HTERT RPE-1 (cell line): ENCODE measurements around the gene MOB2.
"Not testable (repeated sequence)": the region's sequence is repeated elsewhere in the genome, so short reads cannot be mapped to it uniquely, and the experiment has no call there.

Source experiments
- in situ Hi-C: fragments of 300-500 bp; cut with MboI; formaldehyde crosslinking; loops from 4 replicates; pipeline ENCODE4 v1.14.3; 2020; ENCODE audit warnings: low sequenced_read_pairs

Gene MOB2

DNA sequence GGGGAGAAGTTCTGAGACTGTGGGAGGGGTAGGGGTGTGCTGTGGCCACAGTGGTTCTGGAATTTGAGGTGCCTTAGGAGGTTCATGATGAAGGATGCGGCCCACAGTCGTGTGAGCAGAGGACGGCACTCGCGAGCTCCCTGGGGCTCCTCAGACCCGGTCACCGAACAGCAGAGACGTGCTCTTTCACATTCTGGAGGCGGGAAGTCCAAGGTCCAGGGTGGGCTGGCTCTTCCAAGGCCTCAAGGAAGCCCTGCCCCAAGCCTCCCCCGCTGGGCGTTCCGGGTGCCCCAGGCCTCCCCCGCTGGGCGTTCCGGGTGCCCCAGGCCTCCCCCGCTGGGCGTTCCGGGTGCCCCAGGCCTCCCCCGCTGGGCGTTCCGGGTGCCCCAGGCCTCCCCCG lies 63.2 kb downstream of the MOB2 start:
- in situ Hi-C loops = not testable (repeated sequence)

DNA sequence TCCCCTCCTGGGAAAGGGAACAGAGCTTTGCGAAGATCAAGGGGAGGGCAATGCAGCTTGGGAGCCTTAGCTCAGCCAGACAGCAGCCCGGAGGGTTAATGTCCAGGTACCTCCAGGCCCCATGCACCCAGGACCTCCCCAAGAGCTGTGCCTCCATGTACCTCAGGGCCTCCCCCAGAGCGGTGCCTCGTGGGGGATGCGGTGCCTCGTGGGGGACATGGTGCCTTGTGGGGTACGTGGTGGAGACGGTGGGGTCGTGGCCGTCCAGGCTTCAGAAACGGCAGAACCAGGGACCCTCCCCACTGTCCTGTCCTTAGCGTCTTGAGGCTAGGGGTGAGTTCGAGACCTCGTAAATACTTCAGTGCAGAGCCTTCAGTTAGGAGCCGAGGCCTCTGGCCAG lies 63.6 kb downstream of the MOB2 start:
- in situ Hi-C loops = no loop called here

DNA sequence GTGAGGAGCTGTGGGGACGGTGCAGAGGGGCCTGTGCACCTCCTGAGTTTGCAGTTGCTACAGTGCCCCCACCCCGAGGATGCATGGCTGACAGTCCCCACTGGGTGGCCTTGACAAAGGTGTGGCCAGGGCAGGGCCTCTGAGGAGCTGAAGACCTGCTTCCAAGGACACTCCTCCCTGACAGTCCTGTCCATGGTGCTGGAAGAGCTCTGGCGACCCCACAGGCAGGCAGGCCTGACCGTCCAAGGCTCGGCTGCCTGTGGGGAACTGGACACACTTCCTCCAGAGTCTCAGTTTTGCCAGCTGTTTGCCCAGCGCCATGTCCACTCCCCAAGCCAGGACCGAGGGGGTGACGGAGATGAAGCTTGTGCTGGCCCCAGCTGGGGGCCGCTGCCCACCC lies 64.1 kb downstream of the MOB2 start:
- in situ Hi-C loops = no loop called here

DNA sequence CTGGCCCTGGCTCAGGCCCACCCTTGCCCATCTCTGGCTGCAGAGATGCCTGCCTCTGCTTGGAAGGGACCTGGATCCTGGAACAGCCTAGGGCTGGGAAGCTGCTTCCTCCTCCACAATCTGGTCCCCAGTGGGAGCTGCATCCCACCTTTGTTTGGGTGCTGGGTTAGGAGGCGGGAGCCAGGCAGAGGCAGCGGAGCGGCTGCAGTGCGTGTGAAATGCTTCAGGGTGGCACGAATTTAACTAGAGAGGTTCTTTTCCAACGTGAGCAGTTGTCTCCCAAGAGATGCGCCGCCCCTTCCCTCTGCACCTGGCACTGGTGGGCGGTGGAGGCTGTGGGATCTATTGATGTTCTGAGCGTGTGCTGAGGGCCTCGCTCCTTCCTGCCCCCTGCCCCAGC lies 65.3 kb downstream of the MOB2 start:
- in situ Hi-C loops = no loop called here

DNA sequence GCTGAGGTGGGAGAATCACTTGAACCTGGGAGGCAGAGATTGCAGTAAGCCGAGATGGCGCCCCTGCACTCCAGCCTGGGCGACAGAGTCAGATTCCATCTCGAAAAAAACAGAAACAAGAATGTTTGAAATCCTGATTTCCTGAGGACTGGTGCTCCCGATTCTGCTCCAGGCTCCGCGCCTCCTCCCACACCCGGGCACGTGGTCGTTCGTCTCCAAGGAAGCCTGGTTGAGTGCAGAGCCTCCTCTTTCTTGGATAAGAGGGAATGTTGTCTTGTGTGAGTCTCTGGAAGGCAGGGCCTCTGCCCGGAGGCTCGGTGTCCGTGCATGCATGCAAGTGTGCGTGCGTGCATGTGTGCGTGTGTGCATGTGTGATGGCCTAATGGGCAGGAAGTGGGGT lies 66.8 kb downstream of the MOB2 start:
- in situ Hi-C loops = no loop called here
